Measurements from ENCODE around the gene ZNF791. TPM values are rescaled to one million over a fixed set of nuclear protein-coding genes. Genes with fewer than 3 reads are reported as not detected.

ZNF791 gene
- total and polyA plus RNA-seq, 2 donors from 2014 or later, result 6.5 to 34.7 TPM

DNA sequence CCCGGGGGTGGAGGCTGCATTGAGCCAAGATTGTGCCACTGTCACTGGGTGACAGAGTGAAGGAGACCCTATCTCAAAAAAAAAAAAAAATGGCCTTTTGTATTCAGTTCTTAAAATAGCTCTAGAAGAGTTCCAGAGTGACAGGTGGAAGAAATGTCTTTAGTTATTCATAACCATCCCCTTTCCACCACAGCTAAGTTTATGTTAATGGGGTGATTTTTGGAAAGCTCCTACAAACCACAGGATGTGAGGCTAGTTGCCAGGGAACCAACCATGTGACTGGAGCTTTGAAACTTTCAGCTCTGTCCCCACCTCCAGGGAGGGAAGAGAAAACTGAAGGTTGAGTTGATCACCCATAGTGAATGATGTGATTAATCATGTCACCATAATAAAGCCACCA, 7.0 kb upstream of the ZNF791 start:
- H3K9ac ChIP-seq (ENCODE audit: low read length in 3 of 3), result no peak overlapping the region
- H3K27me3 ChIP-seq (ENCODE audit: control insufficient read depth, insufficient read depth, low read length), result no peaks in the 10 kb centered on the region
- no peaks in the 10 kb centered on the region for H3K9me3 ChIP-seq (ENCODE audit: control insufficient read depth in 2 of 3, insufficient read depth in 1 of 3, low read length in 3 of 3)
- intact Hi-C loops (cut with DNase I), result no loop called here
- DNase-seq (no peak), FAIRE-seq (no peak)
- H3K27ac ChIP-seq (ENCODE audit: low read depth in 2 of 2, low read length in 2 of 2), result no peak overlapping the region
- no peak overlapping the region for H3K4me3 ChIP-seq (ENCODE audit: low read length in 3 of 3)
- peaks cover 0 to 5% (median 2%) of the 10 kb centered on the region in 3 donors for H3K36me3 ChIP-seq (ENCODE audit: control insufficient read depth in 2 of 3, insufficient read depth in 3 of 3, low read length in 3 of 3)
- TF ChIP-seq, protein P1, sequence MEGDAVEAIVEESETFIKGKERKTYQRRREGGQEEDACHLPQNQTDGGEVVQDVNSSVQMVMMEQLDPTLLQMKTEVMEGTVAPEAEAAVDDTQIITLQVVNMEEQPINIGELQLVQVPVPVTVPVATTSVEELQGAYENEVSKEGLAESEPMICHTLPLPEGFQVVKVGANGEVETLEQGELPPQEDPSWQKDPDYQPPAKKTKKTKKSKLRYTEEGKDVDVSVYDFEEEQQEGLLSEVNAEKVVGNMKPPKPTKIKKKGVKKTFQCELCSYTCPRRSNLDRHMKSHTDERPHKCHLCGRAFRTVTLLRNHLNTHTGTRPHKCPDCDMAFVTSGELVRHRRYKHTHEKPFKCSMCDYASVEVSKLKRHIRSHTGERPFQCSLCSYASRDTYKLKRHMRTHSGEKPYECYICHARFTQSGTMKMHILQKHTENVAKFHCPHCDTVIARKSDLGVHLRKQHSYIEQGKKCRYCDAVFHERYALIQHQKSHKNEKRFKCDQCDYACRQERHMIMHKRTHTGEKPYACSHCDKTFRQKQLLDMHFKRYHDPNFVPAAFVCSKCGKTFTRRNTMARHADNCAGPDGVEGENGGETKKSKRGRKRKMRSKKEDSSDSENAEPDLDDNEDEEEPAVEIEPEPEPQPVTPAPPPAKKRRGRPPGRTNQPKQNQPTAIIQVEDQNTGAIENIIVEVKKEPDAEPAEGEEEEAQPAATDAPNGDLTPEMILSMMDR (IDR thresholded peaks at IDR 0.05; ENCODE audit: borderline replicate concordance, extremely low read depth, insufficient read depth), result no peak
- H3K4me1 ChIP-seq (ENCODE audit: control insufficient read depth in 2 of 3, insufficient read depth in 2 of 3, low read depth in 1 of 3, low read length in 3 of 3), result no peaks in the 10 kb centered on the region

DNA sequence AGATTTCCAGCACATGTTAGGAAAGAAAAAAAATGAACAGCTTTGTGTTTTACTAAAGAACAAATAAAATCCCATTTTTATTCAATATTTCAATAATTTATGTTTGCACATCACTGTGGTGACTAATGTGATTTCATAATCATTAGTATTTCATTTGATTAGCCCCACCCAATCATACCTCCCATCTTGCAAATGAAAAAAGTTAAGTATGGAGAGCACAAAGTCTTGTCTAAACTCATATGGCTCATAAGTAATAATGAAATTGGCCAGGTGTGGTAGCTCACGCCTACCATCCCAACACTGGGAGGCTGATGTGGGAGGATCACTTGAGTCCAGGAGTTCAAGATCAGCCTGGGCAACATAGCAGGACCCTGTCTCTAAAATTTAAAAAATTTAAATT, 3.9 kb upstream of the ZNF791 start:
- intact Hi-C loops (cut with DNase I), result no loop called here
- no peaks in the 10 kb centered on the region for H3K9me3 ChIP-seq (ENCODE audit: control insufficient read depth in 2 of 3, insufficient read depth in 1 of 3, low read length in 3 of 3)
- H3K4me1 ChIP-seq (ENCODE audit: control insufficient read depth in 2 of 3, insufficient read depth in 2 of 3, low read depth in 1 of 3, low read length in 3 of 3), result peaks cover 0 to 5% (median 0%) of the 10 kb centered on the region in 3 donors
- DNase-seq, result no peak
- no peak overlapping the region for H3K9ac ChIP-seq (ENCODE audit: low read length in 3 of 3)
- H3K27me3 ChIP-seq (ENCODE audit: control insufficient read depth, insufficient read depth, low read length), result no peaks in the 10 kb centered on the region
- no peak for FAIRE-seq
- no peak overlapping the region for H3K4me3 ChIP-seq (ENCODE audit: low read length in 3 of 3)
- no peak overlapping the region for H3K27ac ChIP-seq (ENCODE audit: low read depth in 2 of 2, low read length in 2 of 2)
- TF ChIP-seq, protein P1 (IDR thresholded peaks at IDR 0.05; ENCODE audit: borderline replicate concordance, extremely low read depth, insufficient read depth), result no peak
- H3K36me3 ChIP-seq (ENCODE audit: control insufficient read depth in 2 of 3, insufficient read depth in 3 of 3, low read length in 3 of 3), result peaks cover 0 to 5% (median 2%) of the 10 kb centered on the region in 3 donors

DNA sequence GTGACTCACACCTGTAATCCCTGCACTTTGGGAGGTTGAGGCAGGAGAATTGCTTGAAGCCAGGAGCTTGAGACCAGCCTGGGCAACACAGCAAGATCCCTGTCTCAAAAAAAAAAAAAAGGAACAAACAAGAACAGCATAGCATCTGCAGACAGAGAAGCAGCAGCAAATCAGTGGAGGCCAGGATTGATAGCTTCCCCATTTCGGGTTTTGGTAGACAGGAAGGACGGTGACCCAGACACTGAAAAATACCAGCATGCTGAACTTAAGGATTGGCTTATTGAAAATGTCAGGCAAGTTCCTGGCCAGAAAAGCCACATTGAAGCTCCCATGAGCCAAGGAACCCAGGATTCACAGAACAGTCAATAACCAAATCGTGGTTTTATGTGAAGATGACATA, 3.1 kb upstream of the ZNF791 start:
- DNase-seq (no peak), FAIRE-seq (no peak)
- Histone ChIP-seq H3K9me3 (ENCODE audit: control insufficient read depth in 2 of 3, insufficient read depth in 1 of 3, low read length in 3 of 3) (no peaks in the 10 kb centered on the region), H3K4me3 (ENCODE audit: low read length in 3 of 3) (no peak overlapping the region), H3K27ac (ENCODE audit: low read depth in 2 of 2, low read length in 2 of 2) (no peak overlapping the region), H3K36me3 (ENCODE audit: control insufficient read depth in 2 of 3, insufficient read depth in 3 of 3, low read length in 3 of 3) (peaks cover 0 to 5% (median 2%) of the 10 kb centered on the region in 3 donors), H3K4me1 (ENCODE audit: control insufficient read depth in 2 of 3, insufficient read depth in 2 of 3, low read depth in 1 of 3, low read length in 3 of 3) (peaks cover 0 to 5% (median 2%) of the 10 kb centered on the region in 3 donors), H3K27me3 (ENCODE audit: control insufficient read depth, insufficient read depth, low read length) (no peaks in the 10 kb centered on the region), H3K9ac (ENCODE audit: low read length in 3 of 3) (no peak overlapping the region)
- intact Hi-C loops (cut with DNase I), result no loop called here
- TF ChIP-seq, protein P1 (IDR thresholded peaks at IDR 0.05; ENCODE audit: borderline replicate concordance, extremely low read depth, insufficient read depth), result no peak

DNA sequence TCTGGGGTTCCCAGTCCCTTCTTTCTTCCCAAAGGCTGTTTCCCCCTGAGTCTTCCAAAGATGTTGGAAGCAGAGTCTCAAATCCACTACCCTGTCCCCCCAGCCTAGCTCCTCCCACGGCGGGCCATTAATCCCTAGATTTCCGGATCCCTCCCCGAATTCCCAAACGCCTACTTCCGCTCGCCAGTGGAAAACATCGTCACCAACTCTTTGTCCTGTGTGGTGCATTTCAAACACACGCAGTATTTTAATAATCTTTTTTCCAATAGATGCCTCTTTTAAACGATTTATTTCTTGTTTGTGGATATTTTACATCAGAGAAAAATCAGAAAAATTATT, 610 bp downstream of the ZNF791 start:
- H3K9ac ChIP-seq (ENCODE audit: low read length in 3 of 3), result peak overlapping the region; percentile 80 to 92 (median 87)
- peaks cover 0 to 9% (median 2%) of the 10 kb centered on the region in 3 donors for H3K4me1 ChIP-seq (ENCODE audit: control insufficient read depth in 2 of 3, insufficient read depth in 2 of 3, low read depth in 1 of 3, low read length in 3 of 3)
- H3K9me3 ChIP-seq (ENCODE audit: control insufficient read depth in 2 of 3, insufficient read depth in 1 of 3, low read length in 3 of 3), result no peaks in the 10 kb centered on the region
- H3K27ac ChIP-seq (ENCODE audit: low read depth in 2 of 2, low read length in 2 of 2), result peak overlapping the region; percentile 99 to 100
- H3K4me3 ChIP-seq (ENCODE audit: low read length in 3 of 3), result peak overlapping the region; percentile 83 to 100 (median 97)
- H3K27me3 ChIP-seq (ENCODE audit: control insufficient read depth, insufficient read depth, low read length), result no peaks in the 10 kb centered on the region
- DNase-seq (peak; percentile 78 to 95 (median 88)), FAIRE-seq (no peak)
- H3K36me3 ChIP-seq (ENCODE audit: control insufficient read depth in 2 of 3, insufficient read depth in 3 of 3, low read length in 3 of 3), result peaks cover 0 to 10% (median 4%) of the 10 kb centered on the region in 3 donors
- intact Hi-C loops (cut with DNase I), result no loop called here
- TF ChIP-seq, protein P1 (IDR thresholded peaks at IDR 0.05; ENCODE audit: borderline replicate concordance, extremely low read depth, insufficient read depth), result no peak

Measured in kidney (tissue), 14 donors.